CD14-positive monocyte (primary cell): ENCODE data around the gene CLEC4M. TPM values are rescaled to one million over a fixed set of nuclear protein-coding genes. Genes with fewer than 3 reads are reported as not detected.

Experiments
- DNase-seq, 3 donors: peaks; one replicate each; pipeline ENCODE4 v3.0.0-alpha.2; 2011 to 2022
- H2AFZ ChIP-seq: 2 replicates; pipeline ENCODE4 v1.6.0; 2012; ENCODE audit warnings: mild to moderate bottlenecking, low read depth, low read length, inconsistent platforms; ENCODE audit not compliant: insufficient read depth, poor library complexity, severe bottlenecking
- H3K27ac ChIP-seq, 2 donors: 1 replicate in 1 of 2; 2 replicates in 1 of 2; pipeline ENCODE4 v1.5.1; 2012 to 2013; ENCODE audit warnings: low read length in 2 of 2, control low read depth in 1 of 2, inconsistent platforms in 1 of 2, low read depth in 1 of 2, mild to moderate bottlenecking in 1 of 2
- H3K27me3 ChIP-seq, 2 donors: one replicate each; pipeline versions ENCODE4 v1.6.0 to v1.6.1; 2011 to 2013; ENCODE audit warnings: low read length in 2 of 2; ENCODE audit not compliant: control insufficient read depth in 2 of 2, insufficient read depth in 2 of 2
- H3K36me3 ChIP-seq, 2 donors: replicated peaks in 1 of 2; 1 replicate in 1 of 2; 2 replicates in 1 of 2; pipeline versions ENCODE4 v1.5.1 to v1.6.1; 2012 to 2013; ENCODE audit warnings: low read length in 2 of 2, control low read depth in 1 of 2, inconsistent platforms in 1 of 2, mild to moderate bottlenecking in 1 of 2; ENCODE audit not compliant: insufficient read depth in 2 of 2, control insufficient read depth in 1 of 2
- H3K4me1 ChIP-seq, 2 donors: 1 replicate in 1 of 2; 2 replicates in 1 of 2; pipeline versions ENCODE4 v1.5.1 to v1.6.1; 2012 to 2013; ENCODE audit warnings: low read length in 2 of 2, control low read depth in 1 of 2, inconsistent platforms in 1 of 2, mild to moderate bottlenecking in 1 of 2, moderate library complexity in 1 of 2; ENCODE audit not compliant: insufficient read depth in 2 of 2, control insufficient read depth in 1 of 2
- H3K4me2 ChIP-seq: replicated peaks from 2 replicates; pipeline ENCODE3; 2012; ENCODE audit warnings: low read length, moderate library complexity, mild to moderate bottlenecking; ENCODE audit not compliant: poor library complexity, severe bottlenecking; ENCODE audit errors: extremely low read depth
- H3K4me3 ChIP-seq, 3 experiments: fragments of 200-600 bp in 1 of 3; sonication (generic) in 1 of 3; replicated peaks in 1 of 3; 1 replicate in 2 of 3; 2 replicates in 1 of 3; pipeline ENCODE4 v1.5.1; 2011 to 2013; ENCODE audit warnings: low read length in 3 of 3, mild to moderate bottlenecking in 3 of 3, control low read depth in 2 of 3, low read depth in 2 of 3, inconsistent platforms in 1 of 3, moderate library complexity in 1 of 3
- H3K79me2 ChIP-seq: 2 replicates; pipeline ENCODE4 v1.6.0; 2012; ENCODE audit warnings: mild to moderate bottlenecking, control low read depth, inconsistent platforms, low read length, moderate library complexity; ENCODE audit not compliant: insufficient read depth
- H3K9ac ChIP-seq: 2 replicates; pipeline ENCODE4 v1.6.0; 2017; ENCODE audit warnings: low read length, mild to moderate bottlenecking; ENCODE audit not compliant: insufficient read depth, poor library complexity, severe bottlenecking
- H3K9me3 ChIP-seq, 2 donors: replicated peaks in 1 of 2; 1 replicate in 1 of 2; 2 replicates in 1 of 2; pipeline versions ENCODE4 v1.5.1 to v1.6.1; 2012 to 2013; ENCODE audit warnings: low read length in 2 of 2, control low read depth in 1 of 2; ENCODE audit not compliant: control insufficient read depth in 1 of 2, insufficient read depth in 1 of 2
- H4K20me1 ChIP-seq: 2 replicates; pipeline ENCODE4 v1.6.0; 2012; ENCODE audit warnings: mild to moderate bottlenecking, low read length, control low read depth, moderate library complexity; ENCODE audit not compliant: insufficient read depth
- H3K27ac Mint-ChIP-seq, 7 donors: one replicate each; pipeline ENCODE4 v1.8.0; 2020; ENCODE audit warnings: mild to moderate bottlenecking in 7 of 7, mixed read lengths in 7 of 7, moderate library complexity in 6 of 7, inconsistent platforms in 2 of 7
- H3K27me3 Mint-ChIP-seq, 3 donors: one replicate each; pipeline ENCODE4 v1.8.0; 2021 to 2022; ENCODE audit warnings: low read depth in 3 of 3, mild to moderate bottlenecking in 3 of 3, mixed read lengths in 3 of 3, moderate library complexity in 3 of 3, inconsistent platforms in 1 of 3
- H3K36me3 Mint-ChIP-seq, 2 donors: one replicate each; pipeline ENCODE4 v1.8.0; 2020; ENCODE audit warnings: mixed read lengths in 2 of 2, inconsistent platforms in 1 of 2, mild to moderate bottlenecking in 1 of 2
- H3K4me1 Mint-ChIP-seq: one replicate; pipeline ENCODE4 v1.8.0; 2020; ENCODE audit warnings: mild to moderate bottlenecking, mixed read lengths
- H3K4me3 Mint-ChIP-seq, 2 donors: one replicate each; pipeline ENCODE4 v1.8.0; 2020; ENCODE audit warnings: mild to moderate bottlenecking in 2 of 2, mixed read lengths in 2 of 2, moderate library complexity in 1 of 2
- H3K9me3 Mint-ChIP-seq, 7 donors: one replicate each; pipeline ENCODE4 v1.8.0; 2020 to 2022; ENCODE audit warnings: mixed read lengths in 7 of 7, mild to moderate bottlenecking in 6 of 7, moderate library complexity in 6 of 7, inconsistent platforms in 2 of 7
- CTCF ChIP-seq: fragments of 200-600 bp; IDR thresholded peaks from one replicate; pipeline ENCODE4 v1.8.0; 2022; ENCODE audit warnings: antibody characterized with exemption, mild to moderate bottlenecking
- WGBS: methylation state at CpG from one replicate; pipeline ENCODE4 v1.1.5; 2013; ENCODE audit warnings: missing lambda C conversion rate; ENCODE audit not compliant: insufficient coverage; 5-methylcytosine and 5-hydroxymethylcytosine counted together
- intact Hi-C, 2 donors: fragments of 100-400 bp; cut with micrococcal nuclease; formaldehyde crosslinking; loops; one replicate each; pipeline versions ENCODE4 v1.15.0 to v1.15.1; 2023
- polyA plus RNA-seq, 3 donors: library from polyadenylated mRNA; depleted of rRNA in 1 of 3; unstranded in 2 of 3; stranded (reverse) in 1 of 3; fragments of 300-500 nt in 2 of 3; fragments of >200 nt in 1 of 3; fragmentation: Illumina TruSeq in 2 of 3; gene quantifications; 1 replicate in 2 of 3; 2 replicates in 1 of 3; pipeline ENCODE4 v1.2.3, GENCODE V29; 2012 to 2021

CLEC4M gene
- polyA plus RNA-seq, 3 donors = not detected

GRCh38 chr19:7793493-7793892, 30.4 kb downstream of the CLEC4M start:
- H3K9ac ChIP-seq = no peak overlapping the region
- H3K4me3 Mint-ChIP-seq = no peak overlapping the region
- H3K9me3 ChIP-seq = peaks cover 0 to 3% of the 10 kb centered on the region in 2 donors
- no peak overlapping the region for H3K27ac Mint-ChIP-seq
- no peak for DNase-seq
- peaks cover 6 to 23% of the 10 kb centered on the region in 2 donors for H3K27me3 ChIP-seq
- no peak overlapping the region for H3K4me2 ChIP-seq
- no peaks in the 10 kb centered on the region for H3K36me3 ChIP-seq
- peaks cover 12 to 30% (median 21%) of the 10 kb centered on the region in 3 donors for H3K27me3 Mint-ChIP-seq
- H3K9me3 Mint-ChIP-seq = peaks cover 0 to 27% (median 15%) of the 10 kb centered on the region in 7 donors
- intact Hi-C loops = no loop called here
- 71% methylated on average over 1 of the region's 3 CpGs for WGBS
- peaks cover 3 to 6% of the 10 kb centered on the region in 2 donors for H3K36me3 Mint-ChIP-seq
- no peaks in the 10 kb centered on the region for H3K79me2 ChIP-seq
- H3K27ac ChIP-seq = no peak overlapping the region
- H3K4me1 Mint-ChIP-seq = peaks cover 9% of the 10 kb centered on the region
- peaks cover 12 to 13% of the 10 kb centered on the region in 2 donors for H3K4me1 ChIP-seq
- H4K20me1 ChIP-seq = no peaks in the 10 kb centered on the region
- no peak for TF ChIP-seq CTCF
- H3K4me3 ChIP-seq = no peak overlapping the region
- H2AFZ ChIP-seq = no peak overlapping the region

GRCh38 chr19:7795555-7796161, 32.6 kb downstream of the CLEC4M start:
- no peaks in the 10 kb centered on the region for H3K36me3 ChIP-seq
- WGBS = no CpG with 5 or more reads among the region's 8 CpGs
- no peak overlapping the region for H2AFZ ChIP-seq
- TF ChIP-seq CTCF = no peak
- no peak overlapping the region for H3K4me3 Mint-ChIP-seq
- intact Hi-C loops = loop anchor here (5.0 kb wide), 2 partner anchors 48 to 108 kb away; partner anchors contain the start of gene CD209 (in 1 of the 2)
- H3K27ac Mint-ChIP-seq = no peak overlapping the region
- no peak overlapping the region for H3K4me2 ChIP-seq
- peaks cover 14 to 18% of the 10 kb centered on the region in 2 donors for H3K4me1 ChIP-seq
- H3K9me3 ChIP-seq = peaks cover 0 to 6% of the 10 kb centered on the region in 2 donors
- H3K27me3 ChIP-seq = peaks cover 0 to 1% of the 10 kb centered on the region in 2 donors
- H3K9me3 Mint-ChIP-seq = peaks cover 0 to 15% (median 8%) of the 10 kb centered on the region in 7 donors
- H3K9ac ChIP-seq = no peak overlapping the region
- no peak for DNase-seq
- no peaks in the 10 kb centered on the region for H3K79me2 ChIP-seq
- H4K20me1 ChIP-seq = no peaks in the 10 kb centered on the region
- H3K4me3 ChIP-seq = no peak overlapping the region
- H3K36me3 Mint-ChIP-seq = peaks cover 3% of the 10 kb centered on the region in 2 donors
- H3K27me3 Mint-ChIP-seq = peaks cover 0 to 9% (median 7%) of the 10 kb centered on the region in 3 donors
- no peak overlapping the region for H3K27ac ChIP-seq
- H3K4me1 Mint-ChIP-seq = peaks cover 12% of the 10 kb centered on the region
